Stomach (tissue), 9 donors: ENCODE data around the gene FAM83D. TPM values are rescaled to one million over a fixed set of nuclear protein-coding genes. Genes with fewer than 3 reads are reported as not detected.
"Not testable (repeated sequence)": the region's sequence is repeated elsewhere in the genome, so short reads cannot be mapped to it uniquely, and the experiment has no call there.

Experiments
- DNase-seq, 2 donors: peaks; one replicate each; pipeline versions ENCODE4 v3.0.0 to v3.0.0-alpha.2; 2013 to 2019
- H3K27ac ChIP-seq, 5 donors: fragments of 200-600 bp in 4 of 5; sonication (generic) in 4 of 5; one replicate each; pipeline ENCODE4 v1.5.1; 2013 to 2019; ENCODE audit warnings: mild to moderate bottlenecking in 1 of 5, moderate library complexity in 1 of 5
- H3K27me3 ChIP-seq, 3 donors: fragments of 200-600 bp; sonication (generic); one replicate each; pipeline ENCODE4 v1.5.1; 2017 to 2019; ENCODE audit warnings: mixed run types in 1 of 3
- H3K36me3 ChIP-seq, 4 donors: fragments of 200-600 bp; sonication (generic); 1 replicate in 3 of 4; 2 replicates in 1 of 4; pipeline ENCODE4 v1.5.1; 2016 to 2019
- H3K4me1 ChIP-seq, 4 donors: fragments of 200-600 bp; sonication (generic); one replicate each; pipeline ENCODE4 v1.5.1; 2016 to 2019
- H3K4me3 ChIP-seq, 4 donors: fragments of 200-600 bp; sonication (generic) in 3 of 4; one replicate each; pipeline ENCODE4 v1.5.1; 2016 to 2019; ENCODE audit warnings: mild to moderate bottlenecking in 1 of 4
- H3K9me3 ChIP-seq, 4 donors: fragments of 200-600 bp; sonication (generic); one replicate each; pipeline ENCODE4 v1.5.1; 2016 to 2019
- EP300 ChIP-seq: sonication (generic); formaldehyde crosslinking; IDR thresholded peaks from one replicate; pipeline ENCODE4 v1.6.1; 2017; ENCODE audit warnings: antibody characterized with exemption
- POLR2A ChIP-seq, 4 donors: fragments of 450-650 bp; IDR thresholded peaks; one replicate each; pipeline ENCODE4 v1.6.1; 2016; ENCODE audit warnings: antibody characterized with exemption in 4 of 4, control low read depth in 2 of 4, mild to moderate bottlenecking in 1 of 4, moderate library complexity in 1 of 4
- POLR2AphosphoS5 ChIP-seq, 3 donors: sonication (generic); formaldehyde crosslinking; IDR thresholded peaks; one replicate each; pipeline ENCODE4 v1.6.1; 2016; ENCODE audit warnings: antibody characterized with exemption in 3 of 3
- WGBS, 5 donors: extraction: QIAGEN DNeasy Blood & Tissue Kit in 3 of 5; methylation state at CpG; one replicate each; pipeline versions ENCODE4 v1.1.5 to v1.1.7; 2013 to 2018; 5-methylcytosine and 5-hydroxymethylcytosine counted together
- intact Hi-C: fragments of 100-400 bp; cut with DNase I; formaldehyde crosslinking; loops from one replicate; pipeline ENCODE4 v1.15.1; 2023; ENCODE audit warnings: low total_unique reads
- polyA plus RNA-seq, 3 donors: library from polyadenylated mRNA; stranded (reverse); fragments of 200-250 nt; gene quantifications; one replicate each; pipeline ENCODE4 v1.2.3, GENCODE V29; 2013
- total RNA-seq, 5 donors: library from RNA; depleted of rRNA; stranded (reverse); fragments of >200 nt; gene quantifications; one replicate each; pipeline versions ENCODE4 v1.1.0 to v1.2.3, GENCODE V29; 2014 to 2016
- TF ChIP-seq, protein P1 (sequence below), 7 experiments: fragments of 450-650 bp in 4 of 7; fragments of 200-600 bp in 3 of 7; sonication (generic) in 3 of 7; IDR thresholded peaks; one replicate each; pipeline ENCODE4 v1.5.1; 2016 to 2019; ENCODE audit warnings: antibody characterized with exemption in 7 of 7, control low read depth in 2 of 7, mild to moderate bottlenecking in 1 of 7
- donor health status: healthy with polysubstance abuse.
- donor health status: Bipolar disorder and iron deficiency.
- donor health status: healthy.

The FAM83D gene
- total and polyA plus RNA-seq, 8 donors = 2.0 to 289 (median 27.8) TPM

DNA sequence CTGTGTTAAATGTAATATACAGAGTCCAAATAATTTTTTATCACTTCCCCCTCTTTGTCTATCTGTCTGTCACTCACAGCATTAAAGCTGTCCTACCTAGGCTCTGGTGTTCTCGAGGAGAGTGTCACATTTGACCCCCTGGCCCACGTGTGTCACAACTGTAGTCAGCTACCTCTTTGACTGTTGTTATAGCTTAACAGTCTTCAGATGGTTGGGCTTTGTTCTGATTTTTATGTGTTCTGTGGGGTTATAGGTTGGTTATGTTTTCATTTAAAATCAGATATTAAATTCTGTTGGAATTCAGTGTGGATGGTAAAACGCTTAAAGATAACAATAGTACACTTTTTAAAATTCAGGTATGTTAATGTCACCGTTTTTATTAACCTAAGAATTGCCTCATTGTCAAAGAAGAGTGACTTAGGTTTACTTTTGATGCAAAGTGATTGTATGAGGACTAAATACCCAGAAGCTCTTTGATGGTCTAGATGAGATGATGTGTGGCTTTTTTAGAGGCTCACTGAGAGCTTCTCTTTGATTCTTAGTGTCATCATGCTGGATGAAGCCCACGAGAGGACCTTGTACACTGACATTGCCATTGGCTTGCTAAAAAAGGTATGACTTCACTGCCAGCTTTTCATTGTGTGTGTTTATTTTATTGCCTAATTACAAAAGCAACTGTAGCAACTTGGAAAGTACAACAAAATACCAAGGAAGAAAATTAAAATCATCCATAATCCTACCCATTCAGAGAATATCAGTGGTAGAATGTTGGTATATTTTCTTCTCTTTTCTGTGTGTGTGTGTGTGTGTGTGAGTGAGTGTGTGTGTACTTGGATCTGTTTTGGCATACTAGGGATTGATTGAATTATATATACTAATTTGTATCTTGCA lies 65.8 kb downstream of the FAM83D start:
- Histone ChIP-seq H3K4me1 (peaks cover 0 to 10% (median 5%) of the 10 kb centered on the region in 4 donors), H3K4me3 (no peak overlapping the region), H3K9me3 (no peaks in the 10 kb centered on the region), H3K36me3 (peaks cover 7 to 67% (median 62%) of the 10 kb centered on the region in 4 donors), H3K27me3 (no peaks in the 10 kb centered on the region), H3K27ac (no peak overlapping the region)
- WGBS, 5 donors = 59 to 72% (median 64%) methylated on average over 5 of the region's 5 CpGs
- intact Hi-C loops = no loop called here
- DNase-seq = no peak
- TF ChIP-seq EP300 (no peak), POLR2A (IDR thresholded peaks at IDR 0.05) (no peak), POLR2AphosphoS5 (IDR thresholded peaks at IDR 0.05) (no peak)
- TF ChIP-seq, protein P1, sequence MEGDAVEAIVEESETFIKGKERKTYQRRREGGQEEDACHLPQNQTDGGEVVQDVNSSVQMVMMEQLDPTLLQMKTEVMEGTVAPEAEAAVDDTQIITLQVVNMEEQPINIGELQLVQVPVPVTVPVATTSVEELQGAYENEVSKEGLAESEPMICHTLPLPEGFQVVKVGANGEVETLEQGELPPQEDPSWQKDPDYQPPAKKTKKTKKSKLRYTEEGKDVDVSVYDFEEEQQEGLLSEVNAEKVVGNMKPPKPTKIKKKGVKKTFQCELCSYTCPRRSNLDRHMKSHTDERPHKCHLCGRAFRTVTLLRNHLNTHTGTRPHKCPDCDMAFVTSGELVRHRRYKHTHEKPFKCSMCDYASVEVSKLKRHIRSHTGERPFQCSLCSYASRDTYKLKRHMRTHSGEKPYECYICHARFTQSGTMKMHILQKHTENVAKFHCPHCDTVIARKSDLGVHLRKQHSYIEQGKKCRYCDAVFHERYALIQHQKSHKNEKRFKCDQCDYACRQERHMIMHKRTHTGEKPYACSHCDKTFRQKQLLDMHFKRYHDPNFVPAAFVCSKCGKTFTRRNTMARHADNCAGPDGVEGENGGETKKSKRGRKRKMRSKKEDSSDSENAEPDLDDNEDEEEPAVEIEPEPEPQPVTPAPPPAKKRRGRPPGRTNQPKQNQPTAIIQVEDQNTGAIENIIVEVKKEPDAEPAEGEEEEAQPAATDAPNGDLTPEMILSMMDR (IDR thresholded peaks at IDR 0.05) = no peak

DNA sequence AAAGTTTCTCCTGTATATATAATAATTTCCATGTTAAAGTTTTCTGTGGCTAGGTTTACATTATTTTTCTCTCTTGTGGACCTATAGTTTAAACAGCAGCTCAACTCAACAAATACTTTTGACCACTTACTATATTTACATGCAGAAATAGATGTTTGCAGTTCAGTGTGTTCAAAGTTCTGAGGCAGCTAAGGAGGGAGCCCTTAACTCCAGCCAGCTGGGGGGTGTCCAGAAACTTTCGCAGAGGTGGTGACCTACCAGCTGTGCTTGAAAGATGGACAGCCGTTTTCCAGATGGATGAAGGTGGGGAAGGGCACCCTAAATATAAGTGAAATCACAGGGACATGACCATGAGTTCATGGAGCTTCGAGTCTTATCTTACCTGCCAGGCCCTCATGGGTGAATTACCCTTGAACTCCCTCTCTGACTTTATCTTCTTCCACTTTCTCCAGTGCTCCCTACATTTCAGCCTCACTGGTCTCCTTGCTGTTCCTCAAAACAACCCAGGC lies 69.4 kb downstream of the FAM83D start:
- Histone ChIP-seq H3K27ac (no peak overlapping the region), H3K27me3 (no peaks in the 10 kb centered on the region), H3K4me3 (no peak overlapping the region), H3K36me3 (peaks cover 7 to 83% (median 77%) of the 10 kb centered on the region in 4 donors), H3K9me3 (no peaks in the 10 kb centered on the region), H3K4me1 (peaks cover 0 to 7% (median 2%) of the 10 kb centered on the region in 4 donors)
- intact Hi-C loops = no loop called here
- no peak for DNase-seq
- WGBS, 5 donors = 45 to 64% (median 60%) methylated on average over 3 of the region's 3 CpGs
- TF ChIP-seq POLR2AphosphoS5 (IDR thresholded peaks at IDR 0.05) (no peak), EP300 (no peak)
- TF ChIP-seq, protein P1 (IDR thresholded peaks at IDR 0.05) = no peak

DNA sequence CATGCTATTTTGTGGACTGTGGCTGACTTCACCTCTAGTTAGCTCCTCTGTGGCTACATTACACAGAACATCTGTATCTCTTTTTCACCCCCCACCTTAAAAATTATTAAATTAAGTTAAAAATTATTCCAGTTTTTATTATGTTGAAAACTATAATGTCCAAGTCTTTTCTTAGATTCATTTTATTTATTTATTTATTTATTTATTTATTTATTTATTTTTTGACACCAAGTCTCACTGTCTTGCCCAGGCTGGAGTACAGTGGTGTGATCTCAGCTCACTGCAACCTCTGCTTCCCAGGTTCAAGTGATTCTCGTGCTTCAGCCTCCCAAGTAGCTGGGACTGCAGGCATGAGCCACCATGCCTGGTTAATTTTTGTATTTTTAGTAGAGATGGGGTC lies 70.6 kb downstream of the FAM83D start:
- DNase-seq, H3K9me3 ChIP-seq, intact Hi-C loops, H3K27ac ChIP-seq, H3K27me3 ChIP-seq, H3K4me1 ChIP-seq, H3K4me3 ChIP-seq: not testable (repeated sequence)
- peaks cover 7 to 89% (median 85%) of the 10 kb centered on the region in 4 donors for H3K36me3 ChIP-seq
- 83 to 100% (median 94%) methylated on average over 1 of the region's 1 CpG for WGBS, 5 donors

DNA sequence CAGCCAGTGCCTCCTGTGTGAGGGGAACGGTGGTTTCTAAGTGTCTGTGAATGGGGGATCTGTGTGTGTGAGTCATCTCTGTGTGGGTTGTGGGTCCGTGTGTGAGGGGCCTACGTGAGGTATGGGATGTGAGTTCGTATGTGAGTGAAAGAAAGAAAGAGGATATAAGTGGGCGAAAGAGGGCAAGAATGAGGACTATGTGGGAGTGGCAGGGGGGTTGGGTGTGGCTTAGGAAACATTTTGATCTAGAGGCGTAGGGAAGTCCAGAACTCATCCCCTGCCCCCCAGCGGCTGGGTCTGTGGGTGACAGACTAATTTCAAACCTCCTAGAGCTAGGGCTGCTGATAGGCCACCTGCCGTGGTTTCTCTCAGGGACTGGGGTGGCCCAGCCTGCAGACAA lies 71.4 kb downstream of the FAM83D start:
- TF ChIP-seq EP300 (no peak), POLR2AphosphoS5 (IDR thresholded peaks at IDR 0.05) (no peak)
- H3K4me1 ChIP-seq = peaks cover 0 to under 1% (median 0%) of the 10 kb centered on the region in 4 donors
- no peaks in the 10 kb centered on the region for H3K9me3 ChIP-seq
- H3K27me3 ChIP-seq = no peaks in the 10 kb centered on the region
- intact Hi-C loops = no loop called here
- H3K4me3 ChIP-seq = no peak overlapping the region
- WGBS, 5 donors = 79 to 89% (median 85%) methylated on average over 8 of the region's 8 CpGs
- no peak overlapping the region for H3K27ac ChIP-seq
- DNase-seq = no peak
- H3K36me3 ChIP-seq = peaks cover 7 to 94% (median 89%) of the 10 kb centered on the region in 4 donors

DNA sequence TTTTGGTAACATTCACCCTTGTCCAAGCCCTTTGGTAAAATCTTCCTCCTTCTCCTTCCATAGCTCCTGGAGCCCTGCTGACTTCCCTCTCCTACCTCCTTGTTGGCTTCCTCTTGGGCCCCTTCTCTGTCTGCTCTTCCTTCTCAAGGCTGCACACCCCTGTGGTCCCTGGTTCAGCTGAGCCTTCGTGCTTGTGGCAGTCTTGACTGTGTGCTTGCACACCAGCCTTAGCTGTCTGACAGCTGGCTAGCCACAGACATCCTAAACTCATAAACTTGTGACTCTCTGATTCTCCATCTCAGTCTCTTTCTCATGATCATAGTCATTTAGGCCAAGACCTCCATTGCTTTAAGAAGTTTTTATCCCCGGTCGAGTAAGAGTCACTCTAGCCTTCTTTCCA lies 73.0 kb downstream of the FAM83D start:
- H3K27ac ChIP-seq = no peak overlapping the region
- 83 to 94% (median 93%) methylated on average over 3 of the region's 3 CpGs for WGBS, 5 donors
- no peaks in the 10 kb centered on the region for H3K4me1 ChIP-seq
- TF ChIP-seq, protein P1 (IDR thresholded peaks at IDR 0.05) = no peak
- no peak for TF ChIP-seq EP300
- no peak for TF ChIP-seq POLR2A (IDR thresholded peaks at IDR 0.05)
- TF ChIP-seq POLR2AphosphoS5 (IDR thresholded peaks at IDR 0.05) = no peak
- H3K9me3 ChIP-seq = no peaks in the 10 kb centered on the region
- H3K36me3 ChIP-seq = peaks cover 8 to 99% (median 98%) of the 10 kb centered on the region in 4 donors
- DNase-seq = no peak
- H3K27me3 ChIP-seq = no peaks in the 10 kb centered on the region
- intact Hi-C loops = no loop called here
- H3K4me3 ChIP-seq = no peak overlapping the region
